SJCRH30 (cell line): ENCODE data around the gene TEX48. TPM values are rescaled to one million over a fixed set of nuclear protein-coding genes. Genes with fewer than 3 reads are reported as not detected.

ENCODE experiments used
- DNase-seq, 2 experiments: peaks; one replicate each; pipeline ENCODE4 v3.0.0-alpha.2; 2015 to 2020
- H3K27ac ChIP-seq: fragments of 250-450 bp; sonication (Bioruptor Pico); 2 replicates; pipeline ENCODE4 v1.5.1; 2020; ENCODE audit warnings: mild to moderate bottlenecking, moderate library complexity
- H3K27me3 ChIP-seq: fragments of 250-450 bp; sonication (Bioruptor Pico); 2 replicates; pipeline ENCODE4 v1.5.1; 2020; ENCODE audit warnings: mild to moderate bottlenecking, moderate library complexity
- H3K36me3 ChIP-seq: fragments of 250-450 bp; sonication (Bioruptor Pico); 2 replicates; pipeline ENCODE4 v1.5.1; 2020; ENCODE audit warnings: mild to moderate bottlenecking, moderate library complexity
- H3K4me1 ChIP-seq: fragments of 250-450 bp; sonication (Bioruptor Pico); 2 replicates; pipeline ENCODE4 v1.5.1; 2020; ENCODE audit warnings: mild to moderate bottlenecking, moderate library complexity
- H3K4me3 ChIP-seq: fragments of 250-450 bp; sonication (Bioruptor Pico); 2 replicates; pipeline ENCODE4 v1.5.1; 2020; ENCODE audit warnings: mild to moderate bottlenecking, moderate library complexity
- H3K9me3 ChIP-seq: fragments of 250-450 bp; sonication (Bioruptor Pico); replicated peaks from 2 replicates; pipeline ENCODE4 v1.5.1; 2020; ENCODE audit warnings: mild to moderate bottlenecking, moderate library complexity
- total RNA-seq: library from RNA; depleted of rRNA; stranded (reverse); fragments of >200 nt; shearing (Covaris generic); gene quantifications from 2 replicates; pipeline ENCODE4 v1.2.3, GENCODE V29; 2014

The TEX48 gene
- total RNA-seq, 1 experiment from 2014 or later: not detected

DNA sequence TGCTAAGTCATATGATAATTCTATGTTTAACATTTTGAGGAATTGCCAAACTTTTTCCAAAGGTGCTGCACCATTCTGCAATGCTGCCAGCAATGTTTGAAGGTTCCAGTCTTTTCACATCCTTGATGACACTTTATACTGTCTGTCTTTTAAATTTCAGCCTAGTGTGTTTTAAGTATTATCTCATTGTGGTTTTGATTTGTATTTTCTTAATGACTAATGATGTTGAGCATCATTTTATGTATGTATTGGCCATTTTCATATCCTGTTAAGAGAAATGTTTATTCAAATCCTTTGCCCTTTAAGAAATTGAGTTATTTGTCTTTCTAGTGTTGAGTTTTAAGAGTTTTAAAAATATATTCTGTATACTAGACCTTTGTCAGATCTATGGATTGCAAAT is 5.0 kb upstream of the TEX48 start:
- Histone ChIP-seq H3K27me3 (no peaks in the 10 kb centered on the region; the same call in 1 of the 2 replicates), H3K4me1 (peaks cover 19% of the 10 kb centered on the region), H3K4me3 (no peak overlapping the region), H3K27ac (no peak overlapping the region), H3K9me3 (no peaks in the 10 kb centered on the region), H3K36me3 (no peaks in the 10 kb centered on the region)
- DNase-seq: no peak

DNA sequence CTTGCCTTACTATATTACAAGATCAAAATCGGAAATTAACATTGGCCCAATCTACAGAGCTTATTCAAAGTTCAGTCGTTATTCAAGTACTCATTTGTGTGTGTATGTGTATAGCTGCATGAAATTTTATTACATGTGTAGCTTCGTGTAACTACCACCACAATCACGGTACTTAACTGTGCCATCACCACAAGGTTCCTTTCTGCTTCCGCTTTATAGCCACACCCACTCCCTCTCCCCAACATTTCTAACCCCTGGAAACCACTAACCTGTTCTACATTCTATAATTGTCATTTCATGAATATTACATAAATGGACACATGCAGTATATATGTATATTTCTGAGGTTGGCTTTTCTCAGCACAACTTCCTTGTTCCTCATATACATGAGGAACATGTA is 4.0 kb upstream of the TEX48 start:
- H3K27ac ChIP-seq: no peak overlapping the region
- no peak overlapping the region for H3K4me3 ChIP-seq
- H3K4me1 ChIP-seq: peaks cover 11% of the 10 kb centered on the region
- no peak for DNase-seq
- H3K36me3 ChIP-seq: no peaks in the 10 kb centered on the region
- H3K27me3 ChIP-seq: no peaks in the 10 kb centered on the region; the same call in 1 of the 2 replicates
- H3K9me3 ChIP-seq: no peaks in the 10 kb centered on the region

DNA sequence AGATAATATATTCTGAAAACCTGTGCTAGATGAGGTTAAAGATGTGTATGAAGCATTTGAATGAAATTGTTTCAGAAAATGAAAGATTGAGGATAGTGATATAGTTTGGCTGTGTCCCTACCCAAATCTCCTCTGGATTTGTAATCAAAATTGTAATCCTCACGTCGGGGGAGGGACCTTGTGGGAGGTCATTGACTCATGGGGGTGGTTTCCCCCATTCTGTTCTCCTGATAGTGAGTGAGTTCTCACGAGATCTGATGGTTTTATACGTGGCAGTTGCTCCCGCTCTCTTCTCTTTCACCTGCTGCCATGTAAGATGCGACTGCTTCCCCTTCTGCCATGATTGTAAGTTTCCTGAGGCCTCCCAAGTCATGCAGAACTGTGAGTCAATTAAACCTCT is 2.0 kb upstream of the TEX48 start:
- H3K27me3 ChIP-seq: no peaks in the 10 kb centered on the region; the same call in 1 of the 2 replicates
- no peak overlapping the region for H3K27ac ChIP-seq
- H3K4me3 ChIP-seq: no peak overlapping the region
- H3K36me3 ChIP-seq: no peaks in the 10 kb centered on the region
- DNase-seq: no peak
- H3K4me1 ChIP-seq: peaks cover 6% of the 10 kb centered on the region; the same call in 1 of the 2 replicates
- H3K9me3 ChIP-seq: no peaks in the 10 kb centered on the region

GRCh38 chr9:114682846-114683245 is 854 bp upstream of the TEX48 start:
- no peaks in the 10 kb centered on the region for H3K9me3 ChIP-seq
- no peak overlapping the region for H3K4me3 ChIP-seq
- DNase-seq: peak; percentile 46 to 67
- H3K4me1 ChIP-seq: peaks cover 10% of the 10 kb centered on the region
- no peaks in the 10 kb centered on the region; the same call in 1 of the 2 replicates for H3K27me3 ChIP-seq
- H3K27ac ChIP-seq: no peak overlapping the region
- no peaks in the 10 kb centered on the region for H3K36me3 ChIP-seq

DNA sequence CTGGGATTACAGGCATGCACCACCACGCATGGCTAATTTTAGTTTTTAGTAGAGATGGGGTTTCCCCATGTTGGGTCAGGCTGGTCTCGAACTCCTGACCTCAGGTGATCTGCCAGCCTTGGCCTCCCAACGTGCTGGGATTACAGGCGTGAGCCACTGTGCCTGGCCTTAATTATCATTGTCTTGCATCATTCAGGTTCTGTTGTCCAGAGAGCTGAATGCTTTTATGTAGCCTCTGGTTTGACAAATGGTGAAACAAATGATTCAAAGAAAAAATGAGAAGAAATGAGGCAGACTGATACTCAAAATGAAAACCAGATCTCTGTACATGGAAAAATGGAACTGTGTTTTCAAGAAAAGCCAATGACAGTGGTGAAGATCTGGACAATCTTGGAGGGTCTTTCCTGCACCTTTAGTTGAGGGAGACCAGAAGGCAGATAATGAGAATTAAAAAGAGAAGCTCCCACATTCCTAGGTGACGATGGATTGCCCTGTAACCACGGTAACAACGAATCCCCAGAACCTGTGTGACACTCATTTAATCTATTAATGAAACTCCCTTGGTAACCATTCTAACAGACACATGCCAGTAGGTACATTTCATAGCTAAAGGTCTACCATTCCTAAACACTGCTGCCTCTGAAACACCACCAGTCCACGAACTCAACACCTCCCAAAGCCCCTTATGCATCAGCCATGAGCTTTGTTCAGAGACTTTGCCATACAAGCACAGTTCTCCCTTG is 1.6 kb downstream of the TEX48 start:
- peaks cover 19% of the 10 kb centered on the region for H3K4me1 ChIP-seq
- H3K27me3 ChIP-seq: no peaks in the 10 kb centered on the region; the same call in 1 of the 2 replicates
- H3K27ac ChIP-seq: no peak overlapping the region
- DNase-seq: no peak
- no peak overlapping the region for H3K4me3 ChIP-seq
- H3K9me3 ChIP-seq: no peaks in the 10 kb centered on the region
- no peaks in the 10 kb centered on the region for H3K36me3 ChIP-seq

DNA sequence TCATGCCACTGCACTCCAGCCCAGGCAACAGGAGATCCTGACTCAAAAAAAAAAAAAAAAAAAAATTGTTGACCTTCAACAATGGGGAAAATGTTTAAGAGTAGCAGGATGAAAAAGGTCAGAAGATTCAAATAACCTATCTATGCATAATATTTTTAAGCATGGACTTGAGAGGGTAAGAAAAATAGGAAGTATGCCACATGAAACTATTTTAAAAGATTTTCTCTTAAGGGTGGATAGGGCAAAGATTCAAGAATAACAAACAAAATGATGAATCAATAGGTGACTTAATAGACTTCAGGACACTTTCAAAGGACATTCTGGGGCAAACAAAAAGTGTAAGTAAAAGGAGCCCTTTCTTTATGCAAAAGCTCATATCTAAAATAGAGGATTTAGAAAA is 3.2 kb downstream of the TEX48 start:
- Histone ChIP-seq H3K4me1 (peaks cover 19% of the 10 kb centered on the region), H3K27me3 (no peaks in the 10 kb centered on the region; the same call in 1 of the 2 replicates), H3K4me3 (no peak overlapping the region), H3K36me3 (no peaks in the 10 kb centered on the region), H3K9me3 (no peaks in the 10 kb centered on the region), H3K27ac (no peak overlapping the region)
- DNase-seq: no peak

- H3K4me1 ChIP-seq: peaks cover 15% of the 10 kb centered on the region
- no peak for DNase-seq
- no peaks in the 10 kb centered on the region for H3K27me3 ChIP-seq
- no peak overlapping the region for H3K27ac ChIP-seq
- no peak overlapping the region for H3K4me3 ChIP-seq
- no peaks in the 10 kb centered on the region for H3K9me3 ChIP-seq
- no peaks in the 10 kb centered on the region for H3K36me3 ChIP-seq
Observed at GRCh38 chr9:114678130-114678529, 3.9 kb downstream of the TEX48 start.

- H3K27me3 ChIP-seq: no peaks in the 10 kb centered on the region
- H3K36me3 ChIP-seq: no peaks in the 10 kb centered on the region
- H3K9me3 ChIP-seq: no peaks in the 10 kb centered on the region
- H3K27ac ChIP-seq: no peak overlapping the region
- peaks cover 12% of the 10 kb centered on the region for H3K4me1 ChIP-seq
- H3K4me3 ChIP-seq: no peak overlapping the region
- DNase-seq: peak; percentile 80 to 86
Observed at GRCh38 chr9:114677418-114677817, 4.6 kb downstream of the TEX48 start.

DNA sequence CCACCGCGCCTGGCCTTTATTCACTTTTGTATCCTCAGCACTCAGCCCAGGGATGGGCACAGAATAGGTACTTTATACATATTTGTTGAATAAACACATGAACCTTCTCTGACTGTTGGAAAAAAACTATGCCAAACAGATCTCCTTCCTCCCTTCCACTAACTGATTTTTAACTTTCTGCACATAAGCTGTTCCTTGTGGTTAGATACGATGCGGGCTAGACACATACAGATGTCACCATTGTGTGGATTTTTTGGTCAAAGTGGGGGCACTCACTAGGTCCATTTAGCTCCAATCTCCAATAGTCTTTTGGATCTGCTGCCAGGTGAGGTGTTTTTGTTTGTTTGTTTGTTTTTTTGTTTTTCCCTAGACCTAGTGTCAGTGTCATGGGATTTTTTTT is 5.1 kb downstream of the TEX48 start:
- Histone ChIP-seq H3K36me3 (no peaks in the 10 kb centered on the region), H3K4me1 (peaks cover 12% of the 10 kb centered on the region), H3K27me3 (no peaks in the 10 kb centered on the region), H3K9me3 (no peaks in the 10 kb centered on the region), H3K27ac (no peak overlapping the region), H3K4me3 (no peak overlapping the region)
- no peak for DNase-seq

- DNase-seq: no peak
- Histone ChIP-seq H3K9me3 (peaks cover 4% of the 10 kb centered on the region; the same call in 1 of the 2 replicates), H3K36me3 (no peaks in the 10 kb centered on the region), H3K4me1 (peaks cover 12% of the 10 kb centered on the region), H3K4me3 (no peak overlapping the region), H3K27me3 (no peaks in the 10 kb centered on the region), H3K27ac (no peak overlapping the region)
Observed at GRCh38 chr9:114674798-114675540, 7.0 kb downstream of the TEX48 start.

- Histone ChIP-seq H3K4me3 (no peak overlapping the region), H3K36me3 (no peaks in the 10 kb centered on the region), H3K4me1 (peaks cover 12% of the 10 kb centered on the region), H3K27ac (no peak overlapping the region), H3K27me3 (no peaks in the 10 kb centered on the region), H3K9me3 (peaks cover 4% of the 10 kb centered on the region; the same call in 1 of the 2 replicates)
- DNase-seq: no peak
Observed at GRCh38 chr9:114674076-114674797, 7.8 kb downstream of the TEX48 start.

DNA sequence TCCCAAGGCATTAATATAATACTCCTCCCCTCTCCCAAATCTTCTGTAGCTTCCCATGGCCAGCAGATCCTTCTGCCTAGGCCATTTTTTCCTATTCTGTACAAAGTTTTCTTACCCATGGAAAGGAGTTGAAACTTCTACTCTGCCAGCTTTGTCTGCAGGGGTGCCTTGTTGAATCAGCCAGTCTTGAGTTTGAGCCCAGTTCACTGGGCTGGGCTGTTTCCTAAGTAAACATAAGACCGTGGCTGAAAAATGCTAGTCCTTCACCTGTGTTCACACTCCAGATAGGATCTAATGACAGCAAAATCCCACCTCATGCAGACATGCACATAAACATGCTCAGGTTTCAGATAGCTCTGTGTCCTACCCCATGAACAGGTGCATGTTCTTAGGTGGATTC is 10.4 kb downstream of the TEX48 start:
- H3K27me3 ChIP-seq: no peaks in the 10 kb centered on the region
- H3K9me3 ChIP-seq: peaks cover 4% of the 10 kb centered on the region; the same call in 1 of the 2 replicates
- H3K27ac ChIP-seq: no peak overlapping the region
- no peak for DNase-seq
- no peak overlapping the region for H3K4me3 ChIP-seq
- H3K36me3 ChIP-seq: no peaks in the 10 kb centered on the region
- H3K4me1 ChIP-seq: no peaks in the 10 kb centered on the region

- no peak overlapping the region for H3K4me3 ChIP-seq
- H3K27ac ChIP-seq: no peak overlapping the region
- peaks cover 4% of the 10 kb centered on the region; the same call in 1 of the 2 replicates for H3K9me3 ChIP-seq
- no peaks in the 10 kb centered on the region for H3K27me3 ChIP-seq
- no peaks in the 10 kb centered on the region for H3K4me1 ChIP-seq
- no peaks in the 10 kb centered on the region for H3K36me3 ChIP-seq
- DNase-seq: no peak
Observed at GRCh38 chr9:114669961-114670360, 12.0 kb downstream of the TEX48 start.

DNA sequence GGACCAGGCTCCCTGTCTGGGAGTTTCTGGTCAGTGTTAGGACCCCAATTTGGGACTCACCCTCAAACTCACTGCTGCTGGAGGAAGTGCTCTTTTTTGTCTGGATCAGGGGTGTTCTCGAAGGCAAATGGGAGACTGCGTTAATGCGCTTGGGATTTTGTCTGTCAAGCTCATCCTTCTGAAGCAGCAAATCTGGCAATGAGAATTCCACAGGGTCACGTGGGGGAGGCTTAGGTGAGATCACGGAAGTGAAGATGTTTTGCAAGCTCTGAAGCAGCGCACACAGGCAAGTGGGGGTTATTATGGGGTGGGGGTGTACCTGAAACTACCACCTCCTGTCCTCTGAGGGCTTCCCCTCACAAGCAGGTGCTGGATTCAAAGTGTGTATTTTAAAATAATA is 13.8 kb downstream of the TEX48 start:
- peaks cover 4% of the 10 kb centered on the region; the same call in 1 of the 2 replicates for H3K9me3 ChIP-seq
- no peak overlapping the region for H3K27ac ChIP-seq
- no peak for DNase-seq
- no peak overlapping the region for H3K4me3 ChIP-seq
- no peaks in the 10 kb centered on the region for H3K27me3 ChIP-seq
- H3K4me1 ChIP-seq: no peaks in the 10 kb centered on the region
- no peaks in the 10 kb centered on the region for H3K36me3 ChIP-seq

GRCh38 chr9:114666851-114667250 is 15.1 kb downstream of the TEX48 start:
- Histone ChIP-seq H3K4me3 (no peak overlapping the region), H3K27me3 (no peaks in the 10 kb centered on the region), H3K36me3 (no peaks in the 10 kb centered on the region), H3K27ac (no peak overlapping the region), H3K4me1 (no peaks in the 10 kb centered on the region), H3K9me3 (peaks cover 4% of the 10 kb centered on the region; the same call in 1 of the 2 replicates)
- DNase-seq: no peak
